Neural progenitor cell (in vitro differentiated cells): ENCODE measurements around the gene PGLYRP3. TPM values are rescaled to one million over a fixed set of nuclear protein-coding genes. Genes with fewer than 3 reads are reported as not detected.

Source experiments
- DNase-seq: peaks from one replicate; pipeline ENCODE4 v3.0.0-alpha.2; 2016; ENCODE audit warnings: low spot score
- H2AFZ ChIP-seq: fragments of 200-600 bp; sonication (generic); replicated peaks from 2 replicates; pipeline ENCODE4 v1.6.1; 2016; ENCODE audit warnings: antibody characterized with exemption
- H3F3A ChIP-seq: fragments of 200-600 bp; sonication (generic); 2 replicates; pipeline ENCODE4 v1.6.1; 2016; ENCODE audit warnings: antibody characterized with exemption, low read depth
- H3K27ac ChIP-seq: fragments of 200-600 bp; sonication (generic); 2 replicates; pipeline ENCODE4 v1.5.1; 2016; ENCODE audit warnings: mild to moderate bottlenecking
- H3K27me3 ChIP-seq: fragments of 200-600 bp; sonication (generic); 2 replicates; pipeline ENCODE4 v1.6.1; 2016; ENCODE audit warnings: mild to moderate bottlenecking, moderate library complexity
- H3K36me3 ChIP-seq: fragments of 200-600 bp; sonication (generic); 2 replicates; pipeline ENCODE4 v1.5.1; 2016
- H3K4me1 ChIP-seq: fragments of 200-600 bp; sonication (generic); 2 replicates; pipeline ENCODE4 v1.6.1; 2016; ENCODE audit warnings: mixed run types
- H3K4me2 ChIP-seq: fragments of 200-600 bp; sonication (generic); 2 replicates; pipeline ENCODE4 v1.6.1; 2016
- H3K4me3 ChIP-seq: fragments of 200-600 bp; sonication (generic); 2 replicates; pipeline ENCODE4 v1.5.1; 2016
- H3K79me2 ChIP-seq: fragments of 200-600 bp; sonication (generic); 2 replicates; pipeline ENCODE4 v1.6.1; 2016; ENCODE audit warnings: low read depth
- H3K9ac ChIP-seq: fragments of 200-600 bp; sonication (generic); 2 replicates; pipeline ENCODE4 v1.6.1; 2016
- H3K9me3 ChIP-seq: fragments of 200-600 bp; sonication (generic); 2 replicates; pipeline ENCODE4 v1.5.1; 2016; ENCODE audit warnings: low read depth
- H4K20me1 ChIP-seq: fragments of 200-600 bp; sonication (generic); 2 replicates; pipeline ENCODE4 v1.6.1; 2016; ENCODE audit warnings: low read depth
- H3K27ac Mint-ChIP-seq: 3 replicates; pipeline ENCODE4 v1.8.0; 2021; ENCODE audit warnings: mixed read lengths
- H3K27me3 Mint-ChIP-seq: 2 replicates; pipeline ENCODE4 v1.8.0; 2022; ENCODE audit warnings: low read depth, mild to moderate bottlenecking, inconsistent platforms, moderate library complexity, mixed read lengths; ENCODE audit not compliant: insufficient read depth
- H3K36me3 Mint-ChIP-seq: 3 replicates; pipeline ENCODE4 v1.8.0; 2021; ENCODE audit warnings: mixed read lengths
- H3K4me1 Mint-ChIP-seq: 3 replicates; pipeline ENCODE4 v1.8.0; 2021; ENCODE audit warnings: mixed read lengths
- H3K4me3 Mint-ChIP-seq: 3 replicates; pipeline ENCODE4 v1.8.0; 2021; ENCODE audit warnings: mild to moderate bottlenecking, moderate library complexity, mixed read lengths
- H3K9me3 Mint-ChIP-seq: 3 replicates; pipeline ENCODE4 v1.8.0; 2020; ENCODE audit warnings: mixed read lengths
- CTCF ChIP-seq: fragments of 200-600 bp; sonication (generic); IDR thresholded peaks from 2 replicates; pipeline ENCODE4 v1.5.1; 2017; ENCODE audit warnings: antibody characterized with exemption, mild to moderate bottlenecking
- EZH2 ChIP-seq: fragments of 200-600 bp; sonication (generic); IDR thresholded peaks from 2 replicates; pipeline ENCODE4 v1.6.1; 2017; ENCODE audit warnings: antibody characterized with exemption, mild to moderate bottlenecking, moderate library complexity
- EZH2phosphoT487 ChIP-seq: fragments of 200-600 bp; sonication (generic); IDR thresholded peaks from 2 replicates; pipeline ENCODE4 v1.6.1; 2017; ENCODE audit warnings: antibody characterized with exemption
- small RNA-seq: library from RNA; depleted of rRNA; stranded (forward); fragments of <200 nt; gene quantifications from one replicate; pipeline ENCODE3, GENCODE V24; 2015
- total RNA-seq: library from RNA; depleted of rRNA; stranded (reverse); fragments of >200 nt; gene quantifications from 2 replicates; pipeline ENCODE4 v1.2.3, GENCODE V29; 2015; ENCODE audit warnings: low replicate concordance

Gene PGLYRP3
- total RNA-seq, 1 donor from 2014 or later: not detected

- Mint-ChIP-seq H3K27ac (no peak overlapping the region), H3K4me1 (no peaks in the 10 kb centered on the region), H3K36me3 (no peaks in the 10 kb centered on the region), H3K4me3 (no peak overlapping the region), H3K9me3 (no peaks in the 10 kb centered on the region), H3K27me3 (peaks cover 7% of the 10 kb centered on the region)
- TF ChIP-seq CTCF (no peak), EZH2 (no peak), EZH2phosphoT487 (no peak)
- Histone ChIP-seq H3K27ac (no peak overlapping the region), H3K36me3 (no peaks in the 10 kb centered on the region), H3K79me2 (no peaks in the 10 kb centered on the region), H4K20me1 (no peaks in the 10 kb centered on the region), H3K27me3 (no peaks in the 10 kb centered on the region), H3K9ac (no peak overlapping the region), H2AFZ (no peak overlapping the region), H3K4me3 (no peak overlapping the region), H3K4me1 (no peaks in the 10 kb centered on the region), H3K4me2 (no peak overlapping the region), H3F3A (no peaks in the 10 kb centered on the region), H3K9me3 (no peaks in the 10 kb centered on the region)
- DNase-seq: no peak
Measured at GRCh38 chr1:153250166-153250565, 62.6 kb downstream of the PGLYRP3 start.

GRCh38 chr1:153248176-153248879 lies 64.4 kb downstream of the PGLYRP3 start:
- no peaks in the 10 kb centered on the region for H3K36me3 ChIP-seq
- Mint-ChIP-seq H3K27ac (no peak overlapping the region), H3K9me3 (no peaks in the 10 kb centered on the region), H3K4me1 (no peaks in the 10 kb centered on the region), H3K27me3 (peaks cover 3% of the 10 kb centered on the region), H3K4me3 (no peak overlapping the region), H3K36me3 (no peaks in the 10 kb centered on the region)
- no peak overlapping the region for H3K4me2 ChIP-seq
- no peak for TF ChIP-seq EZH2phosphoT487
- TF ChIP-seq CTCF: no peak
- no peak for TF ChIP-seq EZH2
- no peaks in the 10 kb centered on the region for H3K79me2 ChIP-seq
- no peaks in the 10 kb centered on the region for H3K4me1 ChIP-seq
- H3K27ac ChIP-seq: no peak overlapping the region
- no peaks in the 10 kb centered on the region for H3K9me3 ChIP-seq
- H4K20me1 ChIP-seq: no peaks in the 10 kb centered on the region
- H3K4me3 ChIP-seq: no peak overlapping the region
- H3F3A ChIP-seq: no peaks in the 10 kb centered on the region
- H3K27me3 ChIP-seq: no peaks in the 10 kb centered on the region
- H3K9ac ChIP-seq: no peak overlapping the region
- no peak overlapping the region for H2AFZ ChIP-seq
- no peak for DNase-seq

Small RNA genes within 50 kb of the gene (small RNA-seq; reads per million reads assigned to genes)
- gene RNU6-160P: not detected

Other genes with a start within 250 kb of the PGLYRP3 start
- gene SPRR2B, start 241.3 kb downstream of the PGLYRP3 start, total RNA-seq: not detected in 2 replicates
- not detected in 2 replicates for gene SPRR2E, start 218.4 kb downstream of the PGLYRP3 start, total RNA-seq
- not detected in 2 replicates for gene SPRR2F, start 199.4 kb downstream of the PGLYRP3 start, total RNA-seq
- not detected in 2 replicates for gene SPRR2G, start 162.1 kb downstream of the PGLYRP3 start, total RNA-seq
- not detected in 2 replicates for gene LELP1, start 109.5 kb downstream of the PGLYRP3 start, total RNA-seq
- gene PRR9, start 95.4 kb downstream of the PGLYRP3 start, total RNA-seq: not detected in 2 replicates
- not detected in 2 replicates for gene LORICRIN, start 53.3 kb downstream of the PGLYRP3 start, total RNA-seq
- not detected in 2 replicates for gene PGLYRP4, start 35.9 kb upstream of the PGLYRP3 start, total RNA-seq
- not detected in 2 replicates for gene S100A9, start 44.9 kb upstream of the PGLYRP3 start, total RNA-seq
- gene S100A12, start 62.7 kb upstream of the PGLYRP3 start, total RNA-seq: not detected in 2 replicates
- not detected in 2 replicates for gene S100A8, start 78.1 kb upstream of the PGLYRP3 start, total RNA-seq
- gene S100A7A, start 103.6 kb upstream of the PGLYRP3 start, total RNA-seq: not detected in 2 replicates
- gene S100A7, start 147.7 kb upstream of the PGLYRP3 start, total RNA-seq: not detected in 2 replicates
- 0.34 TPM in 1 of 2 replicates, not detected in the other for gene S100A6, start 223.0 kb upstream of the PGLYRP3 start, total RNA-seq
- not detected in 2 replicates for gene S100A5, start 228.0 kb upstream of the PGLYRP3 start, total RNA-seq
- gene S100A4, start 232.9 kb upstream of the PGLYRP3 start, total RNA-seq: 22.4 and 34.3 TPM in 2 replicates
- gene S100A3, start 236.3 kb upstream of the PGLYRP3 start, total RNA-seq: not detected in 2 replicates